Left renal pelvis (tissue), 4 donors: ENCODE results near the gene JADE3. TPM values are rescaled to one million over a fixed set of nuclear protein-coding genes. Genes with fewer than 3 reads are reported as not detected.
"Not testable (repeated sequence)": the region's sequence is repeated elsewhere in the genome, so short reads cannot be mapped to it uniquely, and the experiment has no call there.

Experiments
- DNase-seq, 4 donors: peaks; one replicate each; pipeline ENCODE4 v3.0.0-alpha.2; 2013; ENCODE audit warnings: low read depth in 4 of 4, low spot score in 3 of 4
- polyA plus RNA-seq, 4 donors: library from polyadenylated mRNA; unstranded; fragments of 120-200 nt; gene quantifications; one replicate each; pipeline ENCODE4 v1.2.1, GENCODE V29; 2013; ENCODE audit not compliant: insufficient read length in 4 of 4

JADE3 gene
- polyA plus RNA-seq, 4 donors = 8.1 to 27.2 (median 25.0) TPM

GRCh38 chrX:46929439-46930261 lies 17.4 kb downstream of the JADE3 start:
- no peak for DNase-seq

- DNase-seq = no peak
These were observed 23.1 kb downstream of the JADE3 start for GRCh38 chrX:46935295-46935694.

DNA sequence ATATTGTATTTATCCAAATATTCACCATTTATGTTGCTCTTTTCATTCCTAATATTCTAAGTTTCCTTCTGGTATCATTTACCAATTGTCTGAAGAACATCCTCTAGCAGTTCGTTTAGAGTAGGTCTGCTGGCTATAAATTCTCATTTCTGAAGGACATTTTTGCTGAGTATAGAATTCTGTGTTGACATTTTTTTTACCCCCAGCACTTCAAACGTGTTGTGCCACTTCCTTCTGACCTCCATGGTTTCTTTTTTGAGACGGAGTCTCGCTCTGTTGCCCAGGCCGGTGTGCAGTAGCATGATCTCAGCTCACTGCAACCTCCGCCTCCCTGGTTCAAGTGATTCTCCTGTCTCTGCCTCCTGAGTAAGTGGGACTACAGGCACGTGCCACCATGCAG lies 26.4 kb downstream of the JADE3 start:
- DNase-seq = no peak

DNA sequence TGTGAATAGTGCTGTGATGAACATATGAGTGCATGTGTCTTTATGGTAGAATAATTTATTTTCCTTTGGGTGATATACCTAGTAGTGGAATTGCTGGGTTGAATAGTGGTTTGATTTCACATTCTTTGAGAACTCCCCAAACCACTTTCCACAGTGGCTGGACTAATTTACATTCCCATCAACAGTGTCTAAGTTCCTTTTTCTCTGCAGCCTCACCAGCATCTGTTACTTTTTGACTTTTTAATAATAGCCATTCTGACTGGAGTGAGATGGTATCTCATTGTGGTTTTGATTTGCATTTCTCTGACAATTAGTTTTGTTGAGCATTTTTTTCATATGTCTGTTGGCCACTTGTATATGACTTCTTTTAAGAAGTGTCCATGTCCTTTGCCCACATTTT lies 29.1 kb downstream of the JADE3 start:
- no peak for DNase-seq

DNA sequence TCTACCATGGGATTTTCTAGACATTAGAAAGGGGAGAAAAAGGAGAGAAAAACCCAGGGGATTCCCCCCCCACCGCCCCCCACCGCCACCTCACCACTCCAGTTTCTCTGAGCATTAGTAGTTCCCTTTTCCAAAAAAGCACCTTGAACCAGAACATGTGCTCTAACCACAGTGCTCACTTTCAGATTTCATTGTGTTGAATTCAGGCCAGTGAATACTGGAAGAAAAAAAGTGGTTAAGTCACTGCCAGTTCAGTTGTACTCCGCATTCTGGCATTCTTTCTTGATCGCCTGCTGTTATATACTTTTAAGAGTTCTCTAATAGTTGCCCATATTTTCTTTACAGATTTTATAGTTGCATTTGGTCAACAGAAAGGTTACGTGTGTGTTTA lies 40.9 kb downstream of the JADE3 start:
- DNase-seq = no peak

DNA sequence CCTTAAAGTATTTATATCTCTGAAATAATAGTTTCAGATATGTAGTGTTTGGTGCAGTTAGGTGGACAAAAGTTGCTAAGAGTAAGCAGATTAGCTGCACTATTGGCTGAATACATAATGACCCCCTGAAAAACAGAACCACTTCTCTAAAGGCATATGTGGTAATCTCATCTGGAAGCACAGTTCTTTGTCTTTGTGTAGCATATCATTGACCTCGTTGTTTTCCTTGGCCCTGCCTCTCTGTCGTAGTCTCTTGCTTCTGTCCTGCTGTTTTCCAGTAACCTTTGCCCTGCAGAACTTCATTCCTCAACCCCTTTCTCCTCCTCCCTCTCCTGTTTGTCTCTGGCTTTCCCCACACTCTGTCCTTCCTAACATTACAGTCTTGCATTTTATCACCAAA lies 41.4 kb downstream of the JADE3 start:
- DNase-seq = peak in 1 of 4 donors; percentile 8

GRCh38 chrX:46954716-46955115 lies 42.5 kb downstream of the JADE3 start:
- DNase-seq = no peak

- not testable (repeated sequence) for DNase-seq
These were observed 44.4 kb downstream of the JADE3 start for GRCh38 chrX:46956589-46956988.

GRCh38 chrX:46957297-46957696 lies 45.1 kb downstream of the JADE3 start:
- DNase-seq = no peak

GRCh38 chrX:46959101-46959500 lies 46.9 kb downstream of the JADE3 start:
- DNase-seq = no peak

DNA sequence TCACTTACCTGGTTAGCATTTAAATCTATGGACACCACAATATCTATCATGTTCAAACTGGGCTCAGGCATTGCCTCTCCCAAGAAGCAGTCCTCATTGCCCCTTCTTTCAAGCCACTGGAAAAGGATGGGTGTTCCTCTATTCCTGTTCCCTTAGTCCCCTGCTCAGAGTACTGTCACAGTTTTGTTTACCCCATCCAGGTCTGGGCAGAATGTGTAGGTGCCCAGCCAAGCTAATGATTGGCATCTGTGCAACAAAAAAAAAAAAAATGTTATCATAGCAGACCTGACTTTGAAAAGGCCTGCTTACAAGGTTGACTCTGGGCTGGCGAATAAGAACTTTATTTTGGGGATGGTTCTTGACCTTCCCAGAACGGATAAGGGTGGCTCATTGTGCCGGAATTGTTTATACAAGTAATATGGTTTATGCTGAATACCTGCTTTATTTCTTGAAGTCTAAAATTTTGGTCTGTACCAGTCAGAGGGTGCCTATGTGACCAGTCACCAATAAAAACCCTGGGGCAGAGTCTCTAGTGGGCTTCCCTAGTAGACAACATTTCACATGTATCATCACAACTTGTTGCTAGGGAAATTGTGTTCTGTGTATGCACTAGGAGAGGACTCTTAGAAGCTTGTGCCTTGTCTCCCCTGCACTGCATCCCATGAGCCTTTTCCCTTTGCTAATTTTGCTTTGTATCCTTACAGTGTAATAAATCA lies 47.9 kb downstream of the JADE3 start:
- DNase-seq = no peak

GRCh38 chrX:46961097-46961496 lies 48.9 kb downstream of the JADE3 start:
- no peak for DNase-seq

DNA sequence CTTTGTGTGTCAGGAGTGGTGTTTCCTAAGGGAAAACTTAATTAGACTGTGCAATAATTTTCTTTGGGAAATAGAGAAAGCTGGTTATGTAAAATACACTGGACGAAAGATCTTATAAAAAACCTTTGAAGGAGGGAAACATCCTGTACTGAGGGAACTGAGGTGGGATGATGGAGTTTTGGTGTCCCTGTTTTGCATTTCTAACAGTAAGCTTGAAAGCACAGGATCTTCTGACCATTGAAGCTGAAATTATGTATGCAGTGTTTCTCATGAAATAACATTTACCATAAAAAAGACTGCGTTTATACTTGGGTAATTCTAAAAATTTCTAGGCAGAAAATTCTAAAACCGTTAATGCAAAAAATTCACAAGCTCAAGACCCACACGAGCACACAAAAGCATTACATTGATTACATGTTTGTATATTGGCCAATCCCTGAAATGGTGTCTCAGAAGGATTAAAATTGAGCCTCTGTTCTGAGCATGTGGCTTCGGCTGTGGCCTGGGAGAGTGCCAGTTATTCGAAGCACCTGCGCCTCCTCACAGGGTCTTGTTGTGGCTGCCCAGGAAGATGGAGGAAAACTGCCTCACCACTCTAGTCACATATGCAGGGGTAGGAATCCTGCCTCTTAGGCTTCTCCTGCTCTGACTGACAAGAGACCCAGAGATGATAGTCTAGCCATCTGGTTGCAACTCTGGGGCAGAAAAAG lies 49.5 kb downstream of the JADE3 start:
- no peak for DNase-seq

DNA sequence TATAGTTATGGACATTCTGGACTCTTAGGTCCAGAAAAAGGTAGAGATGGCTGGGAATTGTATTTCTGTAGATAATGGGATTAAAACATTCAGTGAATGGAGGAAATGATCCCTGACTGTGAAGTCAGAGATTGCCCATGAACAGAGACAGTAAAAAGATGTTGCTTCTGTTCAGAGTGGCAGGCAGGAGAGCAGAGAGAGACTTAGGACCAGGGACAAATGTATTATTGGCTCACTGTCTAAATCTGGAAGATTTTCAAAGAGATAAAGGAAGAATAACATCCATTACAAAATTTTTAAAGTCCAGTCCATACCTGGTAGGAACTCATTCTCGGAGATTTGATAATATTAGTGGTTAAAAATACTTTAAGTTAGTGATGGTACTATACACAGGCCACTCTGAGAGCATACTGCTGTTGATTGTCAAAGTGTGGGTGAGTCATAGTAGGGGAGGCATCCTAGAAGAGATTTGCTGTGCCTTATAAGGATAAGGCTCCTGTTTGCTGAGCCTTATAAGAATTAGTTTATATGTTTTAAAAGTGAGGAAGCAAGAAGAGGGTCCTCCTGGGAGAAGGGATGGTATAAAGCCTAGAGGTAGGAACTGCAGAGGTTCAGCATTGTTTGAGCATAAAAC lies 53.0 kb downstream of the JADE3 start:
- DNase-seq = no peak

DNA sequence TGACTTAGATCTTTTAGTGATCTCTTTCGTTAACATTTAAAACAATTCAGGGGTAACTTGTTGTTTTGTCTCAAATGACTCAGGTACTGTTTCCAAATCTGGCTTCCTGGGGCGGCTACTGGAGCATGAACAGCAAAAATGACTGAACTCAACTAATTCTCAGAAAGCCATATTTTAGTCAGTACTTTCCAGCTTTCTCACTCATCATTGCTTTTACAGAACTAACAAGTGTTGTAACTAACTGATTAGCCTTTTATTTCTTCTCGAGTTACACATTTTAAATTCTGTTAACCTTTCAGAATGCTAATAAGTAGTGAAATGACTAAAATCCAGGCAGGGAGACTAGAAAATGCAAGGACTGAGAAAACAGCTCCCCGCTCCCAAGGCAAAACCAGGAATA lies 55.3 kb downstream of the JADE3 start:
- no peak for DNase-seq

DNA sequence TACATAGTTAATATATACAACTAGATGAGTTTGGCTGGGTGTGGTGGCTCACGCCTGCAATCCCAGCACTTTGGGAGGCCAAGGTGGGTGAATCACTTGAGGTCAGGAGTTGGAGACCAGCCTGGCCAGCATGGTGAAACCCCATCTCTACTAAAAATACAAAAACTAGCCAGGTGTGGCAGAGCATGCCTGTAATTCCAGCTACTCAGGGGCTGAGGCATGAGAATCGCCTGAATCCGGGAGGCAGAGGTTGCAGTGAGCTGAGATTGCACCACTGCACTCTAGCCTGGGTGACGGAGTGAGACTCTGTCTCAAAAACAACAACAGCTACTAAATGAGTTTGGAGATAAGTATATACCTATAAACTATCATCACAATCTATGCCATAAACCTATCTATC lies 64.8 kb downstream of the JADE3 start:
- not testable (repeated sequence) for DNase-seq

DNA sequence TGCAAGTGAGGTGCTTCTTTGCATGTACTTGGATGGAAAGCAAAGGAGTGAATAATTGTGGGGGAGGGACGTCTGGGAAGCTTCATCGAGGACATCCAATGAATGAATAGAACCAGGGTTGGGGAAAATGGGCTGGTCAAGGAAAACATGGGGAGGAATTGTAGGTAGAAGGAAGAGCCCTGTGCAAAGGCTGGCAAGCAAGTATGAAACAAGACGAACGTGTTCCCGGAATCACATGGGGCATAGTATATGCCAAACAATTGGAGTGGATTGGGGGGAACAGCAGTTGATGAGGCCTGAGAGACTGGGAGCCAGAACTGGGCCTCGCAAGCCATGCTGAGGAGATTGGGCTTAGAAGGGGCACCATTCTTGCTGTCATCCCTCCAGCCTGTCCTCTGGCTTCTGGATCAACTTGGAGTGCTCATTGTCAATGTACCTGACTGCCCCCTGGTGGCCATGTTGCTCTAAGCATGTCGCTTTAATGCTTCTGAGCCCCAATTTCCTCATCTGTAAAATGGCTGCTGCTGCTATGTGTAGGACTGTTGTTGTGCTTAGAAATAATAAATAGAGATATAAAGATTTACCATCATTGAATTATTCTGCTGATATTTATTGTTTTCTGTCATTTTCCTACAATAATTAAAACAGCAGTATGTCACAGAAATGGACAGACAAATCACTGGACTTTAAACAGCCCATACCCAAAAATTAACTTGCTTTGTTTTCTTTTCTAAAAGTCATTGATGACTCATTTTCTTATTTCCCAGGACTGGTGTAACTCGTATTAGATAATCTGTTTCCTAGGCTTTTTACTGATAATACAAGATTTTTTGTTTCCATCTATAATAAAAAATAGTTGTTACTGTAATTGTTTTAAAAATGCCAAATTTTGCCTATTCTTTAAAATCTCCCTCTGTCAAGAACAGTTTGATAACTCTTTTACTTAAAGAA lies 66.4 kb downstream of the JADE3 start:
- no peak for DNase-seq

- DNase-seq = no peak
These were observed 72.5 kb downstream of the JADE3 start for GRCh38 chrX:46984705-46985104.

- DNase-seq = no peak
These were observed 77.3 kb downstream of the JADE3 start for GRCh38 chrX:46989548-46989947.

DNA sequence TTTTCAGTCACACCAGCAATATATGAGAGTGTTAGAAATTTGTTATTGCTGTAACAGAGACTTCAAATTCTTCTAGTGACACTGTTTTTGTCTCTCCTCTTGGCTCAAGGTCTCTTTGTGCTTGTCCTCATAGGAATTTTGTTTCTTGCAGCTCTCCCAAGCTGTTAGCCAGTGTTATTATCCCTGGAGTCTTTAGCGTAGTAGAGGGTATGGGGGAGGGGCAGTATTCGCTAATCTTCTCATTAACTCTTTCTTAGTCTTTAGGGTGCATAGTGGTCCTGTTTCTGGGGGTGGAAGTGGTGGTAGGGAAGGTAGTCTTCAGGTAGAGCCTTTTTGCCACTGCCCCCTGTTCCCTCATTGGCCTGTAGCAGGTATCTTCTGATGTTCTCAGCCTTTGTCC lies 79.4 kb downstream of the JADE3 start:
- no peak for DNase-seq
